ENCODE data around the gene PHF19.

PHF19 gene

DNA sequence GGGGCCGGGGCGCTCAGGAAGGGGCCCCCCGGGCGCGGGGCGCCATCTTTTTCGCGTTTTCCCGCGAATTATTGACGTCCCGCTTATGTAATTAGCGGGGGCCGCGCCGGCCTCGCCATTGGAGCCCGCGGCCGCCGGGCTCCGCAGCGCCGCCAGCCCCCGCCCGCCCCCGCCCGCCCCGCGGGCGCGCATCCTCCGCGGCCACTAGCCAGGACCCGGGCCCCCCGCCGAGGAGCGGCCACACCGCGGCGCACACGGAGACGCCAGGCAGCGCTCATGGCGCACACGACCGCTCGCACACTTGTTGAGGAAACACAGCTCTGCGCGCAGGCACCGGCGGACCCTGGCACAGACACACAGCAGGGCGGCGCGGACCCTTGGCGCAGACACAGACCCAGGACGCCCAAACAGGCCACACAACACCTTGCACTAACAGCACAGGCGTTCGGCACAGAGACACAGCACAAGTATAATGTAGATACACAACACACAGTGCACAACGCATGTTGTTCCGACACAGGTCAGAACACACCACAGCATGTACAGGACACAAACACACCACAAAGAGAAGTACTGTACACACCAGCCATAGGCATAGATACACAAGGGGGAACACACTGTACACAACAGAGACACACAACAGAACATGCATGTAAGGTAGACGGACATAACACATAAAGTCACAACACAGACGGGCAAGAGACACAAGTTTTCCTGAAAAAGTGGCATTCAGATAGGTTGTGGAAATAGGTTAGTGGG, 467 bp upstream of the PHF19 start:
- no peak overlapping the region for H2AFZ ChIP-seq (ENCODE audit: low read length, unreplicated experiment)
- peaks cover 12% of the 10 kb centered on the region; the same call in 1 of the 2 replicates for H3K36me3 ChIP-seq (ENCODE audit: insufficient read depth, low read length)
- H3K4me3 ChIP-seq (ENCODE audit: low read depth, low read length): peak overlapping the region; percentile 76
- H3K79me2 ChIP-seq (ENCODE audit: control insufficient read depth, insufficient read depth, low read length, unreplicated experiment): peaks cover 21% of the 10 kb centered on the region
- no peaks in the 10 kb centered on the region for H3K27me3 ChIP-seq (ENCODE audit: insufficient read depth, low read length)
- peak overlapping the region; percentile 41 for H3K27ac ChIP-seq (ENCODE audit: low read depth, low read length)
- H3K4me1 ChIP-seq (ENCODE audit: control insufficient read depth, insufficient read depth, low read length, unreplicated experiment): peaks cover 39% of the 10 kb centered on the region

DNA sequence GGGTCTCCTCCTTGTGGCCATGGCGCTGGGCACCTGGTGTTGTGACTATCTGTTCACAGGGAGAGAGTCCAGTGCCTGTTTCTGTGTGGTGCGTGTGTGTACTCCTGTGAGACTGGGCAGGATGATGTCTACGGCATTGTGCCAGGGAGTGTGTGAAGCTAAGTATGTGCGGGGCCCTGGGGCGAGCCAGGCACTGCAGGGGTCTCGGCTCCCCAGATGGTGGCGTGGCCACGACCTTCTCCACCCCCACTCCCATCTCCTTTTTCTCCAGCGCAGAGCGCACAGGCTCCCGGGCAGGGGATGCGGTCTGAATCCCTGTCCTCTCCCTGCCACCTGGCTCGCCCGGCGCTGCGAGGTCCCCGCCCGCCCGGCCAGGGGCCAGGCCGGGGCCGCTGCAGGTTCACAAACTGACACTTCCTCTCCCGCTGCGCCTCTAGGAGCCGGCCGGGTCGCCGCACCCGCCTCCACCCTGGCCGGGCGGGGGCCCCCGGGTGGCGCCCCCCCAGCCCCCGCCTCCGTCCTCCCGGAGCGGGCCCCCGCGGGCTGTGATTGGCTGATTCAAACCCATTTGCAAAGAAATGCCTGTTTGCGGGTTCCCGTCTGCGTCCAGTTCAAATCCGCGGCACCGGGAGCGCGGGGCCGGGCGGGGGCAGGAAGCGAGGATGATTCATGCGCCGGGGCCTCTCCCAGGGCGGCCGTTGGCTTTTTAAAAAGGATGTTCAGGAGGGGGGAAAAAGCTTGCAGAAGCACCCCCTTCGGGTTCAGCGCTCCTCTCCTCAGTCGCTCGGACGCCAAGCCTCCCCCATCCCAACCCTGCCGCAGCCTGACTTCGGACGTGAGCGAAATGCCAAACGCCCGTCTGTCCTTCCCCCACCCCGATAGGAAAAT, 790 bp downstream of the PHF19 start:
- Histone ChIP-seq H3K36me3 (ENCODE audit: insufficient read depth, low read length) (peaks cover 15% of the 10 kb centered on the region; the same call in 1 of the 2 replicates), H3K4me3 (ENCODE audit: low read depth, low read length) (peak overlapping the region; percentile 93), H3K79me2 (ENCODE audit: control insufficient read depth, insufficient read depth, low read length, unreplicated experiment) (peaks cover 21% of the 10 kb centered on the region), H3K4me1 (ENCODE audit: control insufficient read depth, insufficient read depth, low read length, unreplicated experiment) (peaks cover 39% of the 10 kb centered on the region), H3K27me3 (ENCODE audit: insufficient read depth, low read length) (no peaks in the 10 kb centered on the region), H3K27ac (ENCODE audit: low read depth, low read length) (peak overlapping the region; percentile 95), H2AFZ (ENCODE audit: low read length, unreplicated experiment) (peak overlapping the region; percentile 39)

GRCh38 chr9:120875643-120875953, 1.4 kb downstream of the PHF19 start:
- H3K4me3 ChIP-seq (ENCODE audit: low read depth, low read length): peak overlapping the region; percentile 93
- H3K36me3 ChIP-seq (ENCODE audit: insufficient read depth, low read length): peaks cover 15% of the 10 kb centered on the region; the same call in 1 of the 2 replicates
- peaks cover 21% of the 10 kb centered on the region for H3K79me2 ChIP-seq (ENCODE audit: control insufficient read depth, insufficient read depth, low read length, unreplicated experiment)
- H2AFZ ChIP-seq (ENCODE audit: low read length, unreplicated experiment): no peak overlapping the region
- H3K27me3 ChIP-seq (ENCODE audit: insufficient read depth, low read length): no peaks in the 10 kb centered on the region
- peaks cover 39% of the 10 kb centered on the region for H3K4me1 ChIP-seq (ENCODE audit: control insufficient read depth, insufficient read depth, low read length, unreplicated experiment)
- peak overlapping the region; percentile 95 for H3K27ac ChIP-seq (ENCODE audit: low read depth, low read length)

DNA sequence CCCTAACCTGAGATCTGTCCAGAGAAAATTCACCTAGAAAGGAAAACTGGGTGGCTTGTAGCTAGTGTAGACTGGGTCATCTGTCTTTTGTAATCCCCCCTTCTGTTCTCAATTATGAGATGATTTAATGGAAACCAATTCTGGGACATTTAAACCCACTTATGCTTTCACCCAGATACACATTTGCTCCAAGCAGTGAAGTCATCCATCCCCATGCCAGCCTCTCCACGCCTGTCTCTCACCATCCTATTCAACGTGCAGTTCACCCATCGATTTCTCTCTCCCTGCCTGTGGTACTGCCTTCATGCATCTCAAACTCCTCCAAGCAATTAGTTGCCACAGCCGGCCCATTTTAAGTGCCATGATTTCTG, 1.8 kb downstream of the PHF19 start:
- Histone ChIP-seq H3K27ac (ENCODE audit: low read depth, low read length) (0 out of 2 replicates have a peak overlapping the region, but pooled peaks have one; percentile 95), H3K4me3 (ENCODE audit: low read depth, low read length) (peak overlapping the region; percentile 93), H2AFZ (ENCODE audit: low read length, unreplicated experiment) (no peak overlapping the region), H3K79me2 (ENCODE audit: control insufficient read depth, insufficient read depth, low read length, unreplicated experiment) (peaks cover 21% of the 10 kb centered on the region), H3K27me3 (ENCODE audit: insufficient read depth, low read length) (no peaks in the 10 kb centered on the region), H3K4me1 (ENCODE audit: control insufficient read depth, insufficient read depth, low read length, unreplicated experiment) (peaks cover 39% of the 10 kb centered on the region), H3K36me3 (ENCODE audit: insufficient read depth, low read length) (peaks cover 15% of the 10 kb centered on the region; the same call in 1 of the 2 replicates)

GRCh38 chr9:120874226-120875194, 2.5 kb downstream of the PHF19 start:
- Histone ChIP-seq H3K4me3 (ENCODE audit: low read depth, low read length) (no peak overlapping the region), H3K79me2 (ENCODE audit: control insufficient read depth, insufficient read depth, low read length, unreplicated experiment) (peaks cover 21% of the 10 kb centered on the region), H3K27ac (ENCODE audit: low read depth, low read length) (no peak overlapping the region), H3K27me3 (ENCODE audit: insufficient read depth, low read length) (no peaks in the 10 kb centered on the region), H3K36me3 (ENCODE audit: insufficient read depth, low read length) (peaks cover 15% of the 10 kb centered on the region; the same call in 1 of the 2 replicates), H3K4me1 (ENCODE audit: control insufficient read depth, insufficient read depth, low read length, unreplicated experiment) (peaks cover 46% of the 10 kb centered on the region), H2AFZ (ENCODE audit: low read length, unreplicated experiment) (no peak overlapping the region)

GRCh38 chr9:120873512-120873911, 3.5 kb downstream of the PHF19 start:
- Histone ChIP-seq H3K79me2 (ENCODE audit: control insufficient read depth, insufficient read depth, low read length, unreplicated experiment) (peaks cover 21% of the 10 kb centered on the region), H3K27me3 (ENCODE audit: insufficient read depth, low read length) (no peaks in the 10 kb centered on the region), H3K36me3 (ENCODE audit: insufficient read depth, low read length) (peaks cover 15% of the 10 kb centered on the region; the same call in 1 of the 2 replicates), H3K4me1 (ENCODE audit: control insufficient read depth, insufficient read depth, low read length, unreplicated experiment) (peaks cover 49% of the 10 kb centered on the region), H3K4me3 (ENCODE audit: low read depth, low read length) (no peak overlapping the region), H2AFZ (ENCODE audit: low read length, unreplicated experiment) (no peak overlapping the region), H3K27ac (ENCODE audit: low read depth, low read length) (no peak overlapping the region)

DNA sequence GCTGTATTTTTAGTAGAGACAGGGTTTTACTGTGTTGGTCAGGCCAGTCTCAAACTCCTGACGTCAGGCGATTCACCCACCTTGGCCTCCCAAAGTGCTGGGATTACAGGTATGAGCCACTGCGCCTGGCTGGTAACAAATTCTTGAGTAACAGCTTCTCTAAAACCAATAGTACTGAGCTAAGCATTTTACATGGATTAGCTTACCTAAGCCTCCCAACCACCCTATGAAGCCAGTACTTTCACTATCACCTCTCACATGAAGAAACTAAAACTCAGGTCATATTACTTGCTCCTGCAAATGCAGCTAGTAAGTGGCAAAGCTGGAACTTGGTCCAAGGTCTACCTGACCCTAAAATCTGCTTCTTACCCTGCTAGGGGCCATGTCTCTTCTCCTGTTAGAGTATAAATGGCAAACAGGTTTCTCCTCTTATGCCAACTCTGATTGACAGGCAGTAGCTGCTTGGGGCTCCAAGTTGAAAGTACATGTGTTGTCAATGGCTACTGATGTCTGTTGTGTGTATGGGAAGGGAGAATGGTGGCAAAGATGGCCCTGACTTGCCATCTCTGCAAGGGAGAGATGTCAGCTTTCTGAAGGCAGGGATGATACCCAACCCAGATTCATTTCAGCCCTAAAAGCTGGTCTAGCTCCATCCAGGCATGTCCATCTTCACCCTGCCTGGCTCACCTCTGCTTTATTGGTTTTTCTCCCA, 4.0 kb downstream of the PHF19 start:
- H3K4me1 ChIP-seq (ENCODE audit: control insufficient read depth, insufficient read depth, low read length, unreplicated experiment): peaks cover 48% of the 10 kb centered on the region
- no peak overlapping the region for H3K27ac ChIP-seq (ENCODE audit: low read depth, low read length)

GRCh38 chr9:120870206-120870605, 6.8 kb downstream of the PHF19 start:
- Histone ChIP-seq H3K4me1 (ENCODE audit: control insufficient read depth, insufficient read depth, low read length, unreplicated experiment) (peaks cover 37% of the 10 kb centered on the region), H3K27me3 (ENCODE audit: insufficient read depth, low read length) (no peaks in the 10 kb centered on the region), H2AFZ (ENCODE audit: low read length, unreplicated experiment) (no peak overlapping the region), H3K79me2 (ENCODE audit: control insufficient read depth, insufficient read depth, low read length, unreplicated experiment) (peaks cover 12% of the 10 kb centered on the region), H3K36me3 (ENCODE audit: insufficient read depth, low read length) (peaks cover 18% of the 10 kb centered on the region; the same call in 1 of the 2 replicates), H3K4me3 (ENCODE audit: low read depth, low read length) (no peak overlapping the region), H3K27ac (ENCODE audit: low read depth, low read length) (peak overlapping the region; percentile 41; the same call in 1 of the 2 replicates)

More for the DNA sequence above, 4.0 kb downstream of the PHF19 start:
- Histone ChIP-seq H3K4me3 (ENCODE audit: low read depth, low read length) (no peak overlapping the region), H2AFZ (ENCODE audit: low read length, unreplicated experiment) (no peak overlapping the region), H3K36me3 (ENCODE audit: insufficient read depth, low read length) (peaks cover 15% of the 10 kb centered on the region; the same call in 1 of the 2 replicates), H3K79me2 (ENCODE audit: control insufficient read depth, insufficient read depth, low read length, unreplicated experiment) (peaks cover 21% of the 10 kb centered on the region), H3K27me3 (ENCODE audit: insufficient read depth, low read length) (no peaks in the 10 kb centered on the region)

- H3K79me2 ChIP-seq (ENCODE audit: control insufficient read depth, insufficient read depth, low read length, unreplicated experiment): peaks cover 7% of the 10 kb centered on the region
- H3K27me3 ChIP-seq (ENCODE audit: insufficient read depth, low read length): no peaks in the 10 kb centered on the region
- no peak overlapping the region for H3K4me3 ChIP-seq (ENCODE audit: low read depth, low read length)
- peak overlapping the region; percentile 41; the same call in 1 of the 2 replicates for H3K27ac ChIP-seq (ENCODE audit: low read depth, low read length)
- H3K4me1 ChIP-seq (ENCODE audit: control insufficient read depth, insufficient read depth, low read length, unreplicated experiment): peaks cover 34% of the 10 kb centered on the region
- no peak overlapping the region for H2AFZ ChIP-seq (ENCODE audit: low read length, unreplicated experiment)
- H3K36me3 ChIP-seq (ENCODE audit: insufficient read depth, low read length): peaks cover 19% of the 10 kb centered on the region; the same call in 1 of the 2 replicates
Observed at GRCh38 chr9:120869726-120870125, 7.3 kb downstream of the PHF19 start.
